ENCODE data around the gene NELL1.

The NELL1 gene

DNA sequence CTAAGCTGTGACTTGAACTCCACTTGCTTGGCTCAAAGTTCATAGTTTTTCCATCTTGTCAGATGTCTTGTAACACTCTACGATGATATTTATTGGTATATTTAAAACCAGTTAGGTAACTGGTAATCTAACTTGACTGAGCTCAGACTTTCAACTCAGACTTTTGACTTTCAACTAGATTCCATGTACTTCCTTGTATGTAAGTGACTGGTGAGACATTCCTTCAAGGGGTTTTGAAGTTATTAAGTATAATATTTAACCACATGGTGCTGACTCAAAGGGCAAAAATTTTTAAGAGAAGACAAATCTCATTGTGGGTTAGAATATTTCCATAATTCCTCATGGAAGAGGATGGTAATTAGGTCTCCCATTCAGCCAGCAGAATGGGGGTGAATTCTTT lies 892.2 kb downstream of the NELL1 start:
- DNase-seq (ENCODE audit: extremely low spot score), result no peak
- TF ChIP-seq ELF4 (IDR thresholded peaks at IDR 0.05), result no peak
- TF ChIP-seq, protein P1, sequence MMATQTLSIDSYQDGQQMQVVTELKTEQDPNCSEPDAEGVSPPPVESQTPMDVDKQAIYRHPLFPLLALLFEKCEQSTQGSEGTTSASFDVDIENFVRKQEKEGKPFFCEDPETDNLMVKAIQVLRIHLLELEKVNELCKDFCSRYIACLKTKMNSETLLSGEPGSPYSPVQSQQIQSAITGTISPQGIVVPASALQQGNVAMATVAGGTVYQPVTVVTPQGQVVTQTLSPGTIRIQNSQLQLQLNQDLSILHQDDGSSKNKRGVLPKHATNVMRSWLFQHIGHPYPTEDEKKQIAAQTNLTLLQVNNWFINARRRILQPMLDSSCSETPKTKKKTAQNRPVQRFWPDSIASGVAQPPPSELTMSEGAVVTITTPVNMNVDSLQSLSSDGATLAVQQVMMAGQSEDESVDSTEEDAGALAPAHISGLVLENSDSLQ (IDR thresholded peaks at IDR 0.05), result no peak
- TF ChIP-seq CTBP1 (IDR thresholded peaks at IDR 0.05; ENCODE audit: borderline replicate concordance), result no peak
- no peak for TF ChIP-seq SUZ12 (IDR thresholded peaks at IDR 0.05)
- TF ChIP-seq ARNT (IDR thresholded peaks at IDR 0.05), result no peak
- TF ChIP-seq FOXK2 (IDR thresholded peaks at IDR 0.05), result no peak
- TF ChIP-seq ZNF384 (IDR thresholded peaks at IDR 0.05), result no peak
- TF ChIP-seq LEF1 (IDR thresholded peaks at IDR 0.05; ENCODE audit: borderline replicate concordance), result no peak
- no peak for TF ChIP-seq BHLHE40 (IDR thresholded peaks at IDR 0.05; ENCODE audit: borderline replicate concordance)
- no peak for TF ChIP-seq HDGF (IDR thresholded peaks at IDR 0.05; ENCODE audit: borderline replicate concordance)
- TF ChIP-seq NFRKB (IDR thresholded peaks at IDR 0.05), result no peak
- no peak for TF ChIP-seq TARDBP (IDR thresholded peaks at IDR 0.05)
- no peak for TF ChIP-seq FOXA1 (IDR thresholded peaks at IDR 0.05)
- no peak for TF ChIP-seq L3MBTL2 (conservative IDR thresholded peaks at IDR 0.05)
- no peak for TF ChIP-seq FOXM1 (IDR thresholded peaks at IDR 0.05; ENCODE audit: borderline replicate concordance)
- no peak for TF ChIP-seq SP1 (IDR thresholded peaks at IDR 0.05)
- ChIA-PET POLR2A (no interaction called here), CTCF (no interaction called here)

DNA sequence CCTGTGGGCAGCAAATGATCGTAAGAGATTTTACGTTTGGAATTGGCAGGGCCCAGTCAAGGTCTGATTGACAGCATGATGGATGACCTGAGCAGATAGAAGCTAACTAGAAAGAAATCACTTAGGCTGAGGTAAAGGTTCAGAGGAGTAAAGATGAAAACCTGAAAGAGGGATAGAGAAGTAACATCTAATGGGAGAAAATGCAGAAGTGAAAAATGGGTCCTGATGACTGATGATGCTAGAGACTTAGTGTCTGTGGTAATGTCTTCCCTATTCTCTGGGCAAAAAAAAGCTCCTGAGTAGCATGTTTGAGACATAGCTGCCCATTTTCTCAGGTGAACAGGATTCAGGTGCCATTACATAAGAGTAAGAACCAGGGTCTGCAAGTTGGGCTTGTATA lies 894.7 kb downstream of the NELL1 start:
- CTCF ChIA-PET, result no interaction called here
- POLR2A ChIA-PET, result no interaction called here
- DNase-seq (ENCODE audit: extremely low spot score), result no peak
- no peak for TF ChIP-seq NFRKB (IDR thresholded peaks at IDR 0.05)
- TF ChIP-seq HDGF (IDR thresholded peaks at IDR 0.05; ENCODE audit: borderline replicate concordance), result no peak
- TF ChIP-seq ZNF384 (IDR thresholded peaks at IDR 0.05), result no peak
- no peak for TF ChIP-seq ELF4 (IDR thresholded peaks at IDR 0.05)
- TF ChIP-seq LEF1 (IDR thresholded peaks at IDR 0.05; ENCODE audit: borderline replicate concordance), result no peak
- no peak for TF ChIP-seq BHLHE40 (IDR thresholded peaks at IDR 0.05; ENCODE audit: borderline replicate concordance)
- no peak for TF ChIP-seq L3MBTL2 (conservative IDR thresholded peaks at IDR 0.05)
- no peak for TF ChIP-seq CTBP1 (IDR thresholded peaks at IDR 0.05; ENCODE audit: borderline replicate concordance)
- no peak for TF ChIP-seq SP1 (IDR thresholded peaks at IDR 0.05)
- TF ChIP-seq FOXM1 (IDR thresholded peaks at IDR 0.05; ENCODE audit: borderline replicate concordance), result no peak
- TF ChIP-seq TARDBP (IDR thresholded peaks at IDR 0.05), result no peak
- TF ChIP-seq ARNT (IDR thresholded peaks at IDR 0.05), result no peak
- no peak for TF ChIP-seq FOXK2 (IDR thresholded peaks at IDR 0.05)
- TF ChIP-seq, protein P1 (IDR thresholded peaks at IDR 0.05), result no peak
- no peak for TF ChIP-seq SUZ12 (IDR thresholded peaks at IDR 0.05)
- TF ChIP-seq FOXA1 (IDR thresholded peaks at IDR 0.05), result no peak

DNA sequence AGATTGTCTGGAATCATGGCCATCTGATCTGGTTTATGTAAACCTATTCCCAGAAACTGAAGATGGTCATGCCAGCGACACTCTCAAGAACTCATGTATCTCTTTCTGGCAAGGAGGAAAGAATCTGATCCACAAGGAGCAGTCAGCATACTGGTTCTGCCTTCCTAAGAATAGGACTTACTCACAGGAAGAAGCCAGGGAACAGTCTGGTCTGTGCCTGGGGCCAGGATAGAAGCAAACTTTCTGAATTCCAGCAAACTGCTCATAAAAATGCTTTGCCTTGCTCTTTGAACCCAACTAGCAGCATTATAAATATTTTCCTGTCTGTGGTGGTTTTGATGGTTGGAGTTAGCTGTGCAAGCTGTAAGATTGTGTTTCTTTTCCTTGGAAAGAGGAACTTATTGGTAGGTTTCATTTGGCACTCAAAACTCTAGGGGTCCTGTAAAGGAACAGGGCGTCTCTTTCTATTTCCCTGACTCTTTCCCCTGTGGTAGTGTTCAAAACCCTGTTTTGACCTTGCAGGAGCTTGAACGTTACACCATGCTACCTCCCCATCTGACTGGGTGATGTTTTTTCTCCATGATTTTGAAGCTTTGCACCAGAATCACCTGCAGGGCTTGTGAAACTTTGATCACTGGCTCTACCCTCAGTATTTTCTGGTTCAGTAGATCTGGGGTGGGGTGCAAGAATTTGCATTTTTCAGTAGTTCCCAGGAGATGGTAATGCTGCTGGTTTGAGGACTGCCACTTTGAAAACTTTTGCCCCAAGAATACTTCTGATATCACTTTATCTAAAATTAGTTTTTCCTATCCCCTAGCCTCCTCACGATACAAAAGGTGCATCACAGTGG lies 895.7 kb downstream of the NELL1 start:
- POLR2A ChIA-PET, result no interaction called here
- TF ChIP-seq ARNT (IDR thresholded peaks at IDR 0.05) (no peak), NFRKB (IDR thresholded peaks at IDR 0.05) (no peak), SP1 (IDR thresholded peaks at IDR 0.05) (no peak), ELF4 (IDR thresholded peaks at IDR 0.05) (no peak), SUZ12 (IDR thresholded peaks at IDR 0.05) (no peak)
- no peak for DNase-seq (ENCODE audit: extremely low spot score)
- CTCF ChIA-PET, result no interaction called here

DNA sequence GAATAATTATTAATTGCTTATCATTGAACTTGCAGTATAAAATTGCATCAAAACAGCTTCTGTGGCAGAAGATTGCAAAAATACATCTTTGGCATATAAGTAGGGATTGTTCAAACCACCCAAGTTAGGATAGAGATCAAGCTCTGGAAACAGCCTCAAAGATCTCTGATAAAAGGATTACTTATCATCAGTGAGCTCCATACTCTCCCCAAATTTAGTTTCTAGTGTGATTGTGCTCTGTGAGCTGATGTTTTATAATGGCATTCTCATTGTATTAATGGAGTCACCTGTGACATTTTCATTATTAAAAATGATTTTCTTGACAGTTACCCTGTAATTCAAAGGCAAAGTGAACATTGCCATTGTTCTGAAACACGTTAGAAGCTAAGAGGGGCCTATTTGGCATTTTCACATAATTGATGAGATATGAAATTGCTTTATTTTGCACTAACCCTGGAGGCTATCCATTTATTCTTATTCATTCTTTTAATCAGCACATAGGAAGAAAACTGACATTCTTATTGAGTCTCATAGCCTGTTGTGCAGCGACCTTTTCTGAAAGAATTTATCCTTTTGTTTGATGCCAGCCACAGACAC lies 897.2 kb downstream of the NELL1 start:
- POLR2A ChIA-PET, result no interaction called here
- no peak for DNase-seq (ENCODE audit: extremely low spot score)
- TF ChIP-seq BHLHE40 (IDR thresholded peaks at IDR 0.05; ENCODE audit: borderline replicate concordance), result no peak
- CTCF ChIA-PET, result no interaction called here

DNA sequence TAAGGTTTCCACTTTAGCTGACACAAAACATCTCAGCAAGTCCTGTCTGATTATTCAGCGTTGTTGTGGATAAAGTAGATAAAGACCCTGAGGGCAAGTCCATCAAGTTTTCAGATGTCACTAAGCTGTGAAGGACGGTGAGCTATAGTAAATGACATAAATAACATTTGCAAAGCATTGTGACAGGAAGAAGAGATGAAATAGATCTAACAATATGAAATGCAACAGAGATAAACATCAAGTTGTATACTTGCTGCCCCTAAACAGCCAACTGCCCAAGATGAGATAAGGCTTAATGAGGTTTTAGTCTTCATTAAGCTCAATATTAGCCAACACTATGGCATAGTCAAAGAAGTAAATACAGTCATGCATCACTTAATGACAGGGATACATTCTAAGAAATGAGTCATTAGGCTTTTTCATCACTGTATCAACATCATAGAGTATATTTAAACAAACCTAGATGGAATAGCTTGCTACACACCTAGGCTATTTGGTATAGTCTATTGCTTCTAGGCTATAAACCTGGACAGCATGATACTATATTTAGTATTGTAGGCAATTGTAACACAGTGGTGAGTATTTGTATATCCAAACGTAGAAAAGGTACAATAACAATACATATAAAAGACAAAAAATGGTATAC lies 898.4 kb downstream of the NELL1 start:
- POLR2A ChIA-PET, result no interaction called here
- CTCF ChIA-PET, result no interaction called here
- DNase-seq (ENCODE audit: extremely low spot score), result no peak
- TF ChIP-seq BHLHE40 (IDR thresholded peaks at IDR 0.05; ENCODE audit: borderline replicate concordance) (no peak), SP1 (IDR thresholded peaks at IDR 0.05) (no peak), FOXK2 (IDR thresholded peaks at IDR 0.05) (no peak), TARDBP (IDR thresholded peaks at IDR 0.05) (no peak), CTBP1 (IDR thresholded peaks at IDR 0.05; ENCODE audit: borderline replicate concordance) (no peak), NFRKB (IDR thresholded peaks at IDR 0.05) (no peak), ARNT (IDR thresholded peaks at IDR 0.05) (no peak), L3MBTL2 (conservative IDR thresholded peaks at IDR 0.05) (no peak), FOXA1 (IDR thresholded peaks at IDR 0.05) (no peak), SUZ12 (IDR thresholded peaks at IDR 0.05) (no peak), FOXM1 (IDR thresholded peaks at IDR 0.05; ENCODE audit: borderline replicate concordance) (no peak), ZNF384 (IDR thresholded peaks at IDR 0.05) (no peak), LEF1 (IDR thresholded peaks at IDR 0.05; ENCODE audit: borderline replicate concordance) (no peak), HDGF (IDR thresholded peaks at IDR 0.05; ENCODE audit: borderline replicate concordance) (no peak), ELF4 (IDR thresholded peaks at IDR 0.05) (no peak)
- TF ChIP-seq, protein P1 (IDR thresholded peaks at IDR 0.05), result no peak

DNA sequence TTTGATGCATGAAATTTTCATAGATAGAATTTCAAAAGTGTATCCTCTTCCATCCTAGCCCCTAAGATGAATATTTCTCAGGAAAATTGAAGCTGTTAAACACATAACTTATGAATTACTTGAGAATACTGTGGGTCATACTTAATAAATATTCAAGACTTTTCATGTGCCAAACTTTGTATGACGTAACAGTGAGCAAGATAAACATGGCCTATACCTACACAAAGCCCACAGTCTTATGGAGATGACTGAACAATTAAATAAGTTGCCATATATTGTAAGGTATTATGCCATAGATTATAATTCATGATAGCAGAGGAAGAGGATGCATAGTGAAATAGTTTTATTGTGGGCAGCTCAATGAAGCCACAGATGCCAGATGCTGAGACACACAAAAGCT lies 902.8 kb downstream of the NELL1 start:
- POLR2A ChIA-PET, result no interaction called here
- TF ChIP-seq ARNT (IDR thresholded peaks at IDR 0.05) (no peak), ZNF384 (IDR thresholded peaks at IDR 0.05) (no peak), BHLHE40 (IDR thresholded peaks at IDR 0.05; ENCODE audit: borderline replicate concordance) (no peak), CTBP1 (IDR thresholded peaks at IDR 0.05; ENCODE audit: borderline replicate concordance) (no peak), LEF1 (IDR thresholded peaks at IDR 0.05; ENCODE audit: borderline replicate concordance) (no peak), FOXM1 (IDR thresholded peaks at IDR 0.05; ENCODE audit: borderline replicate concordance) (no peak), SP1 (IDR thresholded peaks at IDR 0.05) (no peak), TARDBP (IDR thresholded peaks at IDR 0.05) (no peak), NFRKB (IDR thresholded peaks at IDR 0.05) (no peak), HDGF (IDR thresholded peaks at IDR 0.05; ENCODE audit: borderline replicate concordance) (no peak), FOXK2 (IDR thresholded peaks at IDR 0.05) (no peak), L3MBTL2 (conservative IDR thresholded peaks at IDR 0.05) (no peak)
- CTCF ChIA-PET, result no interaction called here
- no peak for DNase-seq (ENCODE audit: extremely low spot score)

Measured in HEK293T (cell line).